HAP-1 (cell line): ENCODE results near the gene SCG5.

ENCODE experiments used
- DNase-seq, 2 experiments: peaks; one replicate each; pipeline ENCODE4 v3.0.0-alpha.2; 2016 to 2020; ENCODE audit warnings: low spot score in 2 of 2
- H3K27me3 ChIP-seq: fragments of 250-450 bp; sonication (Bioruptor Pico); 2 replicates; pipeline ENCODE4 v1.5.1; 2020; ENCODE audit warnings: low read depth, mild to moderate bottlenecking, moderate library complexity
- H3K36me3 ChIP-seq: fragments of 250-450 bp; sonication (Bioruptor Pico); replicated peaks from 2 replicates; pipeline ENCODE4 v1.5.1; 2020; ENCODE audit warnings: mild to moderate bottlenecking
- H3K4me1 ChIP-seq: fragments of 250-450 bp; sonication (Bioruptor Pico); 2 replicates; pipeline ENCODE4 v1.5.1; 2020; ENCODE audit warnings: mild to moderate bottlenecking
- H3K4me3 ChIP-seq: fragments of 250-450 bp; sonication (Bioruptor Pico); 2 replicates; pipeline ENCODE4 v1.5.1; 2020; ENCODE audit warnings: mild to moderate bottlenecking, moderate library complexity
- H3K9me3 ChIP-seq: fragments of 250-450 bp; sonication (Bioruptor Pico); 2 replicates; pipeline ENCODE4 v1.5.1; 2020; ENCODE audit warnings: mild to moderate bottlenecking, moderate library complexity
- in situ Hi-C: fragments of 300-500 bp; cut with MboI; formaldehyde crosslinking; loops from 3 replicates; pipeline ENCODE4 v1.14.3; 2020; ENCODE audit warnings: low sequenced_read_pairs, inconsistent platforms, mixed read lengths

The SCG5 gene

DNA sequence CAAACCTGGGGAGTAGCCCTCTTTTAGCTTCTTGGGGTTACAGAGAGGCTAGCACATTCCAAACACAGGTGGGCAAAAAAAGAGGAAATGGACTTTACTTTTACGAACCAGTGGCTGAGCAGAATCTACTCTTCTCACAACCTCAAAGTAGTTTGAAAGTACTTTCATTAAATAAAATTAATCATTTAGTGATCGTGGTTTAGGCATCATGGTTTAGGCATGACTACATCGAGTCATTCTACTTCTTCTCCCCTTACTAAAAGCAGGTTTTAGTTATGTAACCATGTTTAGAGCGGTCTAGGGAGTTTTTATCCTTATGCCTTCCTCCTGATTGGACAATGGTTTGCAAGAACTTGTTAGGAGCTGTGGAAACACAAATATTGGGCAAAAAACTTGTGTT is 73.8 kb downstream of the SCG5 start:
- Histone ChIP-seq H3K27me3 (peaks cover 44% of the 10 kb centered on the region), H3K4me3 (no peak overlapping the region), H3K9me3 (no peaks in the 10 kb centered on the region), H3K4me1 (no peaks in the 10 kb centered on the region), H3K36me3 (no peaks in the 10 kb centered on the region)
- no peak for DNase-seq
- in situ Hi-C loops: no loop called here

DNA sequence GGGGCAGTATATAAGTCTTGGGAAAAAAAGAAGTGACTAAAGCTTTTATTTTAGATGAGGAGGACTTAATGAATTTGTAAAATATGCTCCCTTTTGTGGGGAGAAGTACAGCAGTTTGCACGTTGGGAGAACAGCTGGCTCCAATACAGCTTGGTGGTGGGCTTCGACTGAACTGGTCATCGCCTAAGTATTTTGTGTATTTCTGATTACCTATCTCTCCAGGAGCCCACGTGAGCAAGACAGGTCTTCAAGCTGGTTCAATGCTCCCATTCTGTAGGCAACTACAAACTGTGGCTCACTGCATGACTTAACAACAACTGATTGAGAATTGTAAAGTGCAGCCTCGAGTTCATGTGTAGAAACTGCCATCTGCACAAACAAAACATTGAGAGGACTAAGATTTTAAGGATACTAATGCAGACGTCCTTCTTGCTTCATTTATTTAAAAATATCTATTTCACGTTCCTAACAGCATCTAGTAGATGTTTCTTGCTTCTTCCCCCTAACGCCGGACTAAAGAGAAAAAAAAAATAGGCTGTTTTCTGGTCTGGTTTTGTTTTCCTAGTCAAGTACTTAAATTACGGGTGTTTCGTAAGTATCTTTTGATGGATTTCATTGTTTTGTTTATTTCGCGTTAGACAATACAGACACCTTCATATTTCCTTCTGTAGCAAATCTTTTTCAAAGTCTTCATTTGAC is 74.9 kb downstream of the SCG5 start:
- H3K36me3 ChIP-seq: no peaks in the 10 kb centered on the region
- H3K4me3 ChIP-seq: no peak overlapping the region
- no peak for DNase-seq
- in situ Hi-C loops: no loop called here
- H3K4me1 ChIP-seq: no peaks in the 10 kb centered on the region
- H3K27me3 ChIP-seq: peaks cover 45% of the 10 kb centered on the region
- H3K9me3 ChIP-seq: no peaks in the 10 kb centered on the region

DNA sequence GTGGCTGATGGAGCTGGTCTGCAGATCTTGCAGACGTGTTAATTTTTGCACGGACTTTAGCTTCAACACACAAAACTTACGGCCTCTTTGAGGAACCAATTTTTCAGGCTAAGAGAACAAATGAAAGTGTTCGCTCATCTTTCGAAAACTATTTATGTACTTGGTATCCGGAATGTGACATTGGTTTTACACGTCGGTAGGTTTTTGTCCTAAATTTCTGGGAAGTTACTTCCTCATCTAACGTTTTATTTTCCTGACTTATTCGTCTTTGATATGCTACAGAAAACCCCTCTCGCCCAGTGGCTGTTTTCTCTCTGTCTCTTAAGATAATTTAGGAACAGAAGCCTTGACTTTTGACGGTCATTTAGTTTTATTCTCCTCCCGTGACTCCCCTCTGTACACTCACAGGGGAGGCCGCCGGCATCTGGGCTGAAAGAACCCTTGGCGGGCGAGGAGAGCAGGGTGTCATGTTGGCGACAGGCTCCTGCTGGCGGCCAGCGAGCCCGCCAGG is 75.5 kb downstream of the SCG5 start:
- H3K27me3 ChIP-seq: peaks cover 45% of the 10 kb centered on the region
- no peaks in the 10 kb centered on the region for H3K36me3 ChIP-seq
- H3K9me3 ChIP-seq: no peaks in the 10 kb centered on the region
- no peak for DNase-seq
- in situ Hi-C loops: no loop called here
- no peak overlapping the region for H3K4me3 ChIP-seq
- H3K4me1 ChIP-seq: no peaks in the 10 kb centered on the region

DNA sequence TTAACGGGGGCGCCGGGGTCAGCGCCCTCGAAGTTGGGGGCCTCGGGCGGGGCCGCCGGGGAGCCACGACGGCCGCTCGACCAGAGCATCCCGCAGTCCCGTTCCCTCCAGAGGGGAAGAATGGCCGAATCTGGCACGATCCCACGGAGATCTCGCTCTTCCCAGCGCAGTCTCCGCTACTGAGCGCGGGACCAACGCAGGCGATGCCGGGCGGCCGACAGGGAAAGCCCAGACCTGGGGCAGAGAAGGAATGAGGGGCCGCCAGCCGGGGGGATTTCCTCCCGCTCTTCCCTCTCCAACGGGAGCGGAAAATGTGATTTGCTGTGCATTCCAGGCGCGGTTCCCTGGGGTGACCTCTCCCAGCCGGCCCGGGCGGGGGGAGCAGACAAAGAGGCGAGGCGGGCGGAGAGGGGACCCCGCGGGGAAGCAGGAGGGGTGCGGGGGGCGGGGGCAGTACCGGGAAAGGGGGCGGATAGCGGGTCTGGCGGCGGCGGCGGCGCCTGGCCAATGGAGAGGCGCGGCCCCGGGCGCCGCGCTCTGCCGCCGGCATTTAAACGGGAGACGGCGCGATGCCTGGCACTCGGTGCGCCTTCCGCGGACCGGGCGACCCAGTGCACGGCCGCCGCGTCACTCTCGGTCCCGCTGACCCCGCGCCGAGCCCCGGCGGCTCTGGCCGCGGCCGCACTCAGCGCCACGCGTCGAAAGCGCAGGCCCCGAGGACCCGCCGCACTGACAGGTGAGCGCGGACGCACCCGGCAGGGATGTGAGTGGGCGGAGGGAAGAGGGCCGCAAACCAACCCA is 76.1 kb downstream of the SCG5 start, which contains the start of gene GREM1:
GREM1 (plus strand) TSS at position 579 of the 801 bp plus-strand sequence. CDS start 12,687 bp downstream, outside the sequence.
- Histone ChIP-seq H3K4me3 (no peak within 1 kb of the TSS), H3K4me1 (no peaks in the 10 kb centered on the region), H3K27me3 (peaks cover 45% of the 10 kb centered on the region), H3K9me3 (no peaks in the 10 kb centered on the region), H3K36me3 (no peaks in the 10 kb centered on the region)
- no peak for DNase-seq
- in situ Hi-C loops: no loop called here

DNA sequence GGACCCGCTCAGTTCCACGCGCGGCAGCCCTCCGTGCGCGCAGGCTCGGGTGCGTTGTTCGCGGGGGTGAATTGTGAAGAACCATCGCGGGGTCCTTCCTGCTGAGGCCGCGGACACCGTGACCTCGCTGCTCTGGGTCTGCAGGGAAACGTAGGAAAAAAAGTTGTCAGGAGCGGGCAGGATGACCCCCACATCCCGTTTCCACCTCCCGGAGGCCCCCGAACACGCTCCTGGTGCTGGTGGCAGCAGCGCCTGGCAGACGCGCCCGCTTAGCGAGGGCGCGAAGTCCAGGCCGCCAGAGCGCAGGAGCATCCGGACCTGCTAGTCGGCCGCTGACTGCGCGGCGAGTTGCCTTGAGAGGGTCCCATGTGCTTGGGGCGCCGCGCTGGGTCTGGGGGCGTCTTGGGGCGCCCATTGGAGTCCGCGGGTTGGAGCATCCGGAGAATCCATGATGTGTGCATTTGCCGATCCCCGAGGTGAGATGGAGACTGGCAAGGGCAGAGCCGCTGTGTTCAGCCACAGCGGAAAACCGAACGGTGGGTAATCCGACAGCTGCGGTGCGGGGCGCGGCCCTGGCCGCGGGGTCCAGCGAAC is 76.8 kb downstream of the SCG5 start:
- in situ Hi-C loops: no loop called here
- Histone ChIP-seq H3K4me3 (no peak overlapping the region), H3K9me3 (no peaks in the 10 kb centered on the region), H3K36me3 (no peaks in the 10 kb centered on the region), H3K27me3 (peaks cover 45% of the 10 kb centered on the region), H3K4me1 (no peaks in the 10 kb centered on the region)
- DNase-seq: no peak

DNA sequence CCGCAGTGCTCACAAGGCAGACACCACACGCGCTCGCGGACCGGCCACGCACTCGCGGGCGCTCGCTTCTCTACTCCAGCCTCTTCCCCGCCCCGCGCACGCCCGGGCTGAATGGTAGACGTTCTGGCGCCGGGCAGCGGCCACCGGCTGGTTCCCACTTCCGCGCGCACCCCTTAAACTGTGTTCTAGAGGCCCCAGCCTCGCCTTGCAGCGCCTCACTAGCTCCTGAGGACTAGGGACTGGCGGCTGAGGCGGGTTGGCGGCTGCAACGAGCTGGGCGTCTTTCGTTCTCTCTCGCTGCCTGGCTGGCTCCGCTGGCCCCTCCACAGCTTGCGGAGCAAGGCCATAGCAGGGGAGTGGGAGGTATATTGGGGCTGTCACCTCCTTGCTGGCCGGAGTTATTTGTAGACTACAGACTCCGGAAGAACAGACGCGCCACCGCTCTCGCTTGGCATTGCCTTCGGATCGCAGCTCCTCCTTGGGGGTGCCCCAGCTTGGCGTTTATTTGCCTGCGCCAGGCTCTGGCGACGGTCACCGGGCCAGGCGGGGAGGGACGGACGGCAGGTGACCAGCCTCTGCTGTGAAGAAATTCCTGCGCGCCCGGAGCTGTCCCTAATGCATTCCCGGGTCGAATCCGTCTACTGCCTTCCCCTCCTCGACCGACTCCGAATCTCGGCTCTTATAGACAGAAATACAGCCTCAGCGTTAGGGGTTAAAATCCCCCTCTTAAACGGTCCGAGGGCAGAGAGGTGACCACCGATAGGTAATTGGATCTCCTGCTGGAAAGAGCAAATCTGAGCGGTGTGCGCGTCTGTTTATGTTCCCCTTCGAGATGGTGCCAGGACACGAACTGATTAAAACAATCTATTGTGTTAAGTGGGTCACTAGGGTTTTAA is 77.6 kb downstream of the SCG5 start:
- Histone ChIP-seq H3K4me3 (no peak overlapping the region), H3K9me3 (no peaks in the 10 kb centered on the region), H3K4me1 (no peaks in the 10 kb centered on the region), H3K36me3 (no peaks in the 10 kb centered on the region), H3K27me3 (peaks cover 45% of the 10 kb centered on the region)
- in situ Hi-C loops: no loop called here
- no peak for DNase-seq

DNA sequence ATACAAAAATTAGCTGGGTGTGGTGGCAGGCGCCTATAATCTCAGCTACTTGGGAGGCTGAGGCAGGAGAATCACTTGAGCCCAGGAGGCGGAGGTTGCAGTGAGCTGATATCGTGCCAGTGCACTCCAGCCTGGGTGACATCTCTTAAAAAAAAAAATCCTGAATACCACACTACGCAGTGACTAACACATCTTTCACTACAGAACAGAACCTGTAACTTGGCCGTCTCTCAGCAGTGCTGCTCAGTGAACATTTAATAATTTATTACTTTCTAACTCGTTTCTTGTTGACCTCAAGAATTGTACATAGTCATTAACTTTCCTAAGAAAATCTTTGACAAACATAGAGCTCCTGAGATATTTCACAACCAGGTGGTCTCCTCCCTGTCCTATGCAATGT is 80.1 kb downstream of the SCG5 start:
- no peaks in the 10 kb centered on the region for H3K36me3 ChIP-seq
- H3K4me3 ChIP-seq: no peak overlapping the region
- in situ Hi-C loops: no loop called here
- H3K9me3 ChIP-seq: peaks cover 2% of the 10 kb centered on the region; the same call in 1 of the 2 replicates
- DNase-seq: no peak
- H3K4me1 ChIP-seq: no peaks in the 10 kb centered on the region
- H3K27me3 ChIP-seq: peaks cover 29% of the 10 kb centered on the region

DNA sequence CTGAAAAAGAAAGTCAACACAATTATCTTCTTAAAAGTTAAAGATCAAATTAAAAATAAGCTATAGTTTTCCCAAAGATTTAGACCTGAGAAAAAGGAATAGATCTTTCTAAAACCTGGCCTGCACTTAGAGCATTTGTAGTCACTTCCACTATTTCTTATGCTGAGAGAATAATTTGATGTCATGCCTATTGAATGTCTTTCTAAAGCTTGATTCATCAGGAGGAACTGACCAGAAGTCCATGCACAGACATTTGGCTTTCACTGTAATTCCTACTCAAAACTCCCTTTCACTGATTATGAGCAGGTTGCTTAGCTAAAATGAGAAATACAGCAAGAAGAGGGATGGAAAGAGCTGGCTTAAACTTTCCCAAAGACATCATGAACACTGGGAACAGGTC is 80.6 kb downstream of the SCG5 start:
- H3K4me3 ChIP-seq: no peak overlapping the region
- peaks cover 24% of the 10 kb centered on the region for H3K27me3 ChIP-seq
- in situ Hi-C loops: no loop called here
- no peaks in the 10 kb centered on the region for H3K4me1 ChIP-seq
- no peaks in the 10 kb centered on the region for H3K36me3 ChIP-seq
- peaks cover 2% of the 10 kb centered on the region; the same call in 1 of the 2 replicates for H3K9me3 ChIP-seq
- no peak for DNase-seq

DNA sequence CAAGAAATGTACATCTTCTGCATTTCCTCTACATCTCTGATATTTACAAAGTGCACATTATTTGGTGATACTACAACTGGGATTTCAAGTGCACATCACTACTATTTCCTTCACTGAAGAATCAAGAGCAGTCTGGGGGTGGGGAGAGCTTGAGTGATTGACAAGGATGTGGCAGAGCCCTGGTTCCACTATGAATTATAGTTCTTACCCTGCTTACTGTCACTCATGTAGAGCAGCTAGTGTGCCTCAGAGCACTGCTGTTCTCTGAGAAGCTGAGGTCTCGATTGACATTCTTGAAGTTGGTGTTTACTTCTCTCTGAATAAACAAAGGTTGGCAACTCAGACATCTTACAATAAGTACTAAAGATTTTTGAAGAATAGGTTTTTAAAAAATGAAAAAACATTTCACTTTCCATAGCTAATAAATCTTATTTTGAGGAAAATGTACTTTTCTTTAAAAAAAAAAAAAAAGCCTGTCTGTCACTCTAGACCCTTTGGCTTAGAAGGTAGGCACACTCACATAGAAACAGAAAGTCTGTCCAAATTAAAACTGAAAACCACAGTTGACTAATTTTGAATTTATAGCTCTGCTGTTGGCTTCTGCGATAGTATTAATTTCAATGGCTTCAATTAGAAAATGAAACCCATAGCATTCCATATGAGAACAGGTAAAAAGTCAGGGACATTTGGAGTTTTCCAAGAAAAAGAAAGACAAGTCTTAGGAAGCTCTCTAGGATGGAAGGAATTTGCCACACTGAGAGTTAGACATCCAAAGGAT is 81.8 kb downstream of the SCG5 start:
- in situ Hi-C loops: no loop called here
- no peak overlapping the region for H3K4me3 ChIP-seq
- H3K4me1 ChIP-seq: no peaks in the 10 kb centered on the region
- DNase-seq: no peak
- no peaks in the 10 kb centered on the region for H3K36me3 ChIP-seq
- peaks cover 2% of the 10 kb centered on the region; the same call in 1 of the 2 replicates for H3K9me3 ChIP-seq
- H3K27me3 ChIP-seq: peaks cover 20% of the 10 kb centered on the region

DNA sequence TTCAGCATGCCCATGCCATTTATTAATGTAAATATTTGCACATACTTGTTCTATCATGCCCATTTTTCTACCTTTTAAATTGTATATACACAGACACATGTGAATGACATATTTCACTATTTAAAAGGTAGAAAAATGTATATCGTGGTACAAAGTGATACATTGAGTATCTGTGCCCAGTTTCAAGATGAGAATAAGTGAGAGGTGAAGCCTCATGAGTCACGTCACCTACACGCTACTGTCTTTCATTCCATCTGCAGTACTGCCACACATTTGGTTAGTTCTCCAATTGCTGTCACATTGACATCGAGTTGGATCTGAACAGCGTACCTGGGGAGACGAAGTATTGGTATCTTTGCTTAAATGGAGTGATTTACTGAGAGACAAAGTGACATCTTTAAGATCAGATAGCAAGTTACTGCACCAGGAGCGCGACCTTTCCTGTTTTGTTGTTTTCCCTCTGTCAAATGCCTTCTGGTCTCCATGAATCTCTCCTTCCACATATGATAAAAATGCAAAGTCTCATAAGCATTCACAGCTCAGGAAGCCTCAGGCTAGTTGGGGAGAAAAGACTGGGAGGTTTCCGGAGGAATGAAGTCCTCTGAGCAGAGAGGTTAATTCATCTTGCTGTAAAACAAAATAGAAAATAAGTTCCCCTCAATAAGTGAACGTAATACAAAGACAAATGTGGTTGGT is 88.3 kb downstream of the SCG5 start:
- in situ Hi-C loops: no loop called here
- H3K36me3 ChIP-seq: no peaks in the 10 kb centered on the region
- H3K9me3 ChIP-seq: peaks cover 2% of the 10 kb centered on the region; the same call in 1 of the 2 replicates
- H3K4me3 ChIP-seq: no peak overlapping the region
- H3K27me3 ChIP-seq: no peaks in the 10 kb centered on the region
- no peaks in the 10 kb centered on the region for H3K4me1 ChIP-seq
- no peak for DNase-seq

DNA sequence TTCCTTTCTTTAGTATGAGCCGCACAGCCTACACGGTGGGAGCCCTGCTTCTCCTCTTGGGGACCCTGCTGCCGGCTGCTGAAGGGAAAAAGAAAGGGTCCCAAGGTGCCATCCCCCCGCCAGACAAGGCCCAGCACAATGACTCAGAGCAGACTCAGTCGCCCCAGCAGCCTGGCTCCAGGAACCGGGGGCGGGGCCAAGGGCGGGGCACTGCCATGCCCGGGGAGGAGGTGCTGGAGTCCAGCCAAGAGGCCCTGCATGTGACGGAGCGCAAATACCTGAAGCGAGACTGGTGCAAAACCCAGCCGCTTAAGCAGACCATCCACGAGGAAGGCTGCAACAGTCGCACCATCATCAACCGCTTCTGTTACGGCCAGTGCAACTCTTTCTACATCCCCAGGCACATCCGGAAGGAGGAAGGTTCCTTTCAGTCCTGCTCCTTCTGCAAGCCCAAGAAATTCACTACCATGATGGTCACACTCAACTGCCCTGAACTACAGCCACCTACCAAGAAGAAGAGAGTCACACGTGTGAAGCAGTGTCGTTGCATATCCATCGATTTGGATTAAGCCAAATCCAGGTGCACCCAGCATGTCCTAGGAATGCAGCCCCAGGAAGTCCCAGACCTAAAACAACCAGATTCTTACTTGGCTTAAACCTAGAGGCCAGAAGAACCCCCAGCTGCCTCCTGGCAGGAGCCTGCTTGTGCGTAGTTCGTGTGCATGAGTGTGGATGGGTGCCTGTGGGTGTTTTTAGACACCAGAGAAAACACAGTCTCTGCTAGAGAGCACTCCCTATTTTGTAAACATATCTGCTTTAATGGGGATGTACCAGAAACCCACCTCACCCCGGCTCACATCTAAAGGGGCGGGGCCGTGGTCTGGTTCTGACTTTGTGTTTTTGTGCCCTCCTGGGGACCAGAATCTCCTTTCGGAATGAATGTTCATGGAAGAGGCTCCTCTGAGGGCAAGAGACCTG is 89.5 kb downstream of the SCG5 start:
- in situ Hi-C loops: no loop called here
- H3K4me3 ChIP-seq: no peak overlapping the region
- H3K4me1 ChIP-seq: no peaks in the 10 kb centered on the region

More for the DNA sequence above, 89.5 kb downstream of the SCG5 start:
- DNase-seq: peak in 1 of 2 experiments; percentile 73
- peaks cover 2% of the 10 kb centered on the region; the same call in 1 of the 2 replicates for H3K9me3 ChIP-seq
- H3K36me3 ChIP-seq: no peaks in the 10 kb centered on the region
- no peaks in the 10 kb centered on the region for H3K27me3 ChIP-seq
